GM18907 (cell line): ENCODE results near the gene NT5DC1.

ENCODE experiments used
- ATAC-seq: cut with Tn5 transposase; IDR thresholded peaks from one replicate; pipeline ENCODE4 v1.9.1; 2021; ENCODE audit warnings: mild to moderate bottlenecking, moderate library complexity; ENCODE audit not compliant: unreplicated experiment

NT5DC1 gene

GRCh38 chr6:116100419-116101301 lies at the start of gene NT5DC1:
Gene NT5DC1 (plus strand): TSS chr6:116100853. CDS start chr6:116100931, 78 bp downstream.
- peak; percentile 91 for ATAC-seq

DNA sequence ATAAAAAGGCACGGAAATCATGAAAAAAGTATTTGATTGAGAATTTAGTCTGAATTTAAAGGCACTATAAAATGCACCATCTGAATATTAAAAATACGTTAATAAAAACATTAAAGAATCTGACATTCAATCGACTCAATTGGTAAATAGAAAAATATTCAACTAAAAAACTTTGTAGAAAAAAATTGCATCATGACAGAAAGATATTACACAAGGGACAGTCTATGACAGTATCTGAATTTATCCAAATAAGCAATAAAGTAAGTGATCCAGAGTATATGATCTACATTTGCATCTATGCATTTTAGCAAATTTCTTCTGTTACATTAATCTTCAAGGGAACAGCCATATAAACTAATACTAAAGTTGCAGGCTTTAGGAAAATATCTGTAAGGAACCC lies 49.4 kb upstream of the NT5DC1 start:
- no peak for ATAC-seq

- no peak for ATAC-seq
Observed at GRCh38 chr6:116055513-116055912, 45.1 kb upstream of the NT5DC1 start.

DNA sequence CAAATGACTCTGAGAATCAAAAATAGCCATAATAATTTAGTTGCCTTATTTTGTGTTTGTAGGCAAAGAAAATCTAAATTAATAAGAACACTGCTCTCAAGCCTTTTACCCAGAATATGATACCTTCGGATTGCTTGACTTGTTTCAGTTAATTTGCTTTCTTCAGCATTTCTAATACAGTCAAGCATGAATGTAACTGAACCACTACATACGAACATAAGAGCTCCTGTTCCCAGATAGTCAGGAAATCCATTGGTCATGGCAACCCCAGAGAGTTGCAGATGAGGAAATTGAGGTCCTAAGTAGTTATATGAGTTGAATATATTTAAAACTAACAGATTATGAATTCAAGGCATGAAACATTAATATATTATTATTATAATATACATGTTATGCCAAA lies 42.9 kb upstream of the NT5DC1 start:
- no peak for ATAC-seq

GRCh38 chr6:116059713-116060571 lies 40.7 kb upstream of the NT5DC1 start:
- ATAC-seq: peak; percentile 54

- ATAC-seq: peak; percentile 69
Observed at GRCh38 chr6:116060572-116061283, 39.9 kb upstream of the NT5DC1 start, which contains the start of gene FRK. Gene FRK (minus strand): TSS chr6:116060891. CDS start chr6:116060311, 580 bp downstream.

GRCh38 chr6:116062496-116062895 lies 38.2 kb upstream of the NT5DC1 start:
- no peak for ATAC-seq

GRCh38 chr6:116064666-116065065 lies 36.0 kb upstream of the NT5DC1 start:
- ATAC-seq: no peak

DNA sequence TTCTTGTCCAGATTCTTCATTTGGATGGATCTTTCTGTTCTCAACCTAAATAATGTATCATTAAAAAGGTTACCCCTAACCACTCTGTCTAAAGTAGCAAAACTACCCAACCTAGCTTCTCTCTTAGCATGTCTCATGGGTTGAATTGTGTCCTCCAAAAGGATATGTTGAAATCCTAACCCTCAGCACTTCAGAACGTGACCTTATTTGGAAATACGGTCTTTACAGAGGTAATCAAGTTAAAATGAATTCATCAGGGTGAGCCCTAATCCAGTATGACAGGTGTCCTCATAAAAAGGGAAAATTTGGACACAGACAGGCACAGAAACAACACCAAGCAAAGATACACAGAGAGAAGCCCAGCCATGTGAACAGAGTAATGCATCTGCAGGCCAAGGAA lies 33.9 kb upstream of the NT5DC1 start:
- no peak for ATAC-seq

DNA sequence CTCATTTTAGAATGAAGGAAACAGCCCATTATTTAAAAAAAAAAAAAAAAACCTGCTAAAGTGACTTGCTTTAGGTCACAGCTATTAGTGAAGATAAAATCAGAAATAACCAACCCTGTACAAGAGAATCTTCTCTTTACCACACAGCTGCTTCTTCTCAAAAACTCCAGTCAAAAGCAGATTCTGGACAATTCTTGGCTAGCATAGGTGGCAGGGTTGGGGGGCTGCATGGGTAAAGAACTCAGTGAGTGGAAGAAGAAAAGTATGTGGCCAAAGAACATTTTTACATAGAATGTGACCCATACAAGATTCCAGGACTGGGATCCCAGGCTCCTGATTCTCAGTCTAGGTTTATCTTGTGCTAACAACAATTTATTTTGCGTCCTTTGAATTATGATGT lies 30.6 kb upstream of the NT5DC1 start:
- ATAC-seq: no peak

DNA sequence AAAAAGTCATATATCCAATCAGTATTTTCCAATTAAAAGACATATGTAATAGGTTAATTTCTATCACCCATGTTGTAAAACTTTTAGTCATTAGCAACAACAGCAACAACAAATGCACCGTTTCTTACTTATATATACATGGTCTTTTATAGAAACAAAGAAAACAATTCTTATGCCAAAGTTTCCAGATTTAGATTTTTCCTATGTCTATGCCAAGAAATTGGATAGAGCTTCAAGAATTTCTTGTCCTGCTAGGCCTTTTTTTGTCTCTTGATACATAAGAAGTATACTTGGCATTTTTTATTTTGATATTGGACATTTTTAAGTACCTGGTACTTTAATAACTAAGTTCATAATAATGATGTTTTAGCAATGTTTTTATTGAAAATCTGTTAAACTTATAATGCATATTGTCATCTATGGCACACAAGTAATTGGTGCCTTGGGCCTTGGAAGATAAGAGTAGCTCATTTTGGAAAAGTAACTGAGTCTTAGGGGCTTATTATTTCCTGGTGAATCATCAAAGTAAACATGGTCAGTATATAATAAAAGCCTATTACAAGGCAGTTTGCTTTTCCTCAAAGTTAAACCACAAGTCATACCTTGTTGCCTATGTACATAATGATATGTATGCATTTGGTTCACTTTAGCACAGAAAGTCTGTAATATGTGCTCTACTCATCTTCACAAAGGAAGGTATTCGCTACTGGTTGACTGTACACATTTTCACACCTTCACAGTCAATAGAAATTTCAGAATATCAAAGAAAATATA lies 29.9 kb upstream of the NT5DC1 start:
- ATAC-seq: no peak

GRCh38 chr6:116072368-116072767 lies 28.3 kb upstream of the NT5DC1 start:
- ATAC-seq: no peak

GRCh38 chr6:116073765-116074440 lies 26.8 kb upstream of the NT5DC1 start:
- ATAC-seq: no peak

DNA sequence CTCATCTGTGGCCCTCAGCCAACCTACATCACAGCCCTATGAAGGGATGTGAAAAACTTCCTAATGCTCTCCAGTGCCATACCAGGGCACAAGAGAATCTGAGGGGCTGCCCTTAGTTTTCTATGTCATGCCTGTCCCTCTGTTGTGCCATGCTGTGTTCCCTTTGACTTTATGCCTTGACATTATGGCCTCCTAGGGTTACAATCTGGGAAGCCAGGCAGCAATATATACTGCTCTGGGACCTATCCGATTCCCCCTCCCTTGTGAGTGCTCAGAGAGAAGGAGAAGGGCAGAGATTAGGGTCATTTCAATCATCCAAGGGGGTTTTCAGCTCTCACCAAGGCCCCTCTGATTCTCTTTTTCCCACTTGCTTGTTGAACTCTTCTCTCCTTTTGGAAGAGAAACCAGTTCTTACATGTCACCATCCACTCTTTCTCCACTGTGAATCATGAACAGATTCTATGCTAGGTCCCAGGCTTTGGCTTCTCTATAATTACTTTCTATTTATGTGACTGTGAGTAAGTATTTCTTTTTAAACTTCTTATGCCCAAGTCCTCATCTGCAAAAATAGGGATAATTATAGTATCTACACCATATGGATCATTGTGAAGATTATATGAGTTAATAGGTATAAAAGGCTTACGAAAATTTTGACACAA lies 25.8 kb upstream of the NT5DC1 start:
- ATAC-seq: no peak

DNA sequence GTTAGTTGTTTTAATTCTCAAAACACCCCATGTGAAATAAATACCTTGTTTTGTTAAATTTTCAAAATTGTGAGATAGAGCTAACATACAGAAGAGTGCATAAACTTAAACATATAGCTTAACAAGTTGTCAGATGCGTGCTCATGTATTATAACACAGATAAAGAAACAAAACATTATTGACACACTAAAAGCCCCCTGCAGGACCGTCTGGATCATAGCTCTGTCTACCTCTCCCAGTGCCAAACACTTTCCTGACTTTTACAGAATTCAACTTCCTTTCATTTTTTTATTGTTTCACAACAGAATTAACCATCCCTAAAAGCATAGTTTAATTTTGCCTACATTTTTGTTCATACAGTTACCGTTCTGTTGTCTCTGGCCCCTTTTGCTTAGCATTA lies 22.1 kb upstream of the NT5DC1 start:
- ATAC-seq: no peak

DNA sequence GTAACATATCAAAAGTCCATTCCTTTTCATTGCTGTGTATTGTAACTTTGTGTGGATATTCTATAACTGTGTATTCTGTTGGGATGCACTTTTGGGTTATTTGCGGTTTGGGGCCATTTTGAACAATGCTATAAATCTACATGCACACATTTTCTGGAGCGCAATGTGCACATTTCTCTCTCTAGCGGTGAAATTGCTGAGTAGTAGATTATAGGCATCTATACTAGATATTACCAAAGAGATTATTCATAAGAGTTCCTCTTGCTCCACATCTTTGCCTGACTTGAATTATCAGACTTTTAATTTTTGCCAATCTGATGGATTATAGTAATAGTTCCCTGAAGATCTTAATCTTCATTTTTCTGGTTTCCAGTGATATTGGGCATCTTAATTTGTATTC lies 21.7 kb upstream of the NT5DC1 start:
- no peak for ATAC-seq

DNA sequence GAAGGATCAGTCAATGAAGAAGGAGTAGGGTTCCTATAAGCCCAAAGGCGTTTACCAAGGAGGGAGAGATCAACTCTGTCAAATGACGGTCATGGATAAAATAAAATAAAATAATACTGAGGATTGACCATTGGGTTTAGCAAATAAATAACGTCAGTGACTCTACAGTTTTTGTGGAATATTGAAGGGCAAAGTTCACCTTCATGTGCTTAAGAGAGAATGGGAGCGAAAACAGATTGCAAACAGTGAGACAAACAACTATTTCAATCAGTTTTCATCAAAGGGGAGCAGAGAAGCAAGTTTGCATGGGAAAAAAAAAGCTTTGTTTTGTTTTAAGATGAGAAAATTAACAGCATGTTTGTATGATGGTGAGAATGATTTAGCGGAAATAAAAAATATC lies 17.6 kb upstream of the NT5DC1 start:
- ATAC-seq: no peak

DNA sequence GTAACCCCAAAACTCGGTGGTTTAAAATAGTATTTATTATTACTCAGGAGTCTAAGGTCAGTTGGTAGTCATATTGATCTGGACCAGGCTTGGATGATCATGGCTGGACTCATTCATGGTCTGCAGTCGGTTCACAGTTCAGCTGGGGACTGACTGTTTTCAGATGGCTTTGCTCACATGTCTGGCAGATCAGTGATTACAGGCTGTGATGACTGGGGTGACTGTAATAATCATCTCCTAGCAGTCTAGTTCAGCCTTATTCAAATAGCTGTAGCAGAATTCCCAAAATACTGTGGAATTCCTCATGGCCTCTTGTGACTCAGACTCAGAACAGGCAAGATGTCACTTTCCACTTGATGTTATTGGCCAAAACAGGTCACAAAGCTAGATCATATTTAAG lies 16.4 kb upstream of the NT5DC1 start:
- no peak for ATAC-seq

GRCh38 chr6:116087437-116088027 lies 13.1 kb upstream of the NT5DC1 start:
- peak; percentile 97 for ATAC-seq
